ENCODE measurements around the gene SLC36A1.

Gene SLC36A1

DNA sequence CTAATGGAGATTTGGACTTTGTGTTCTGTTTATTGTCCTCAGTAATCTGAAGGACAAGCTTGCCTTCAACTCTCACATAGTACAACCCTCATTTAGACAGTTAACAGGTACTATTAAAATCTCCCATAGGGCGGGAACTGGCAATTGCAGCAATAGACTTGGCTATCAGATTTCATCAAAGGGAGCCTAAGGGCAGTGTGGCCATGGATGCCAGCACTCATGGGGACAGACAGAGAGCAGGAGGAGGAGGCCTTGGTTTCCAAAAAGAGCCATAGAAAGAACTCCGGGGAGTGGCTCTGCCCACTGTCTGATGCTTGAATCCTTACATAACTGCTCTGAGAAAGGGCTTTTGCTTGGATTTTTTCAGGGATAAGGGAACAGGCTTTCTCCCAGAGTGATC is 6.8 kb downstream of the SLC36A1 start:
- DNase-seq, result no peak

DNA sequence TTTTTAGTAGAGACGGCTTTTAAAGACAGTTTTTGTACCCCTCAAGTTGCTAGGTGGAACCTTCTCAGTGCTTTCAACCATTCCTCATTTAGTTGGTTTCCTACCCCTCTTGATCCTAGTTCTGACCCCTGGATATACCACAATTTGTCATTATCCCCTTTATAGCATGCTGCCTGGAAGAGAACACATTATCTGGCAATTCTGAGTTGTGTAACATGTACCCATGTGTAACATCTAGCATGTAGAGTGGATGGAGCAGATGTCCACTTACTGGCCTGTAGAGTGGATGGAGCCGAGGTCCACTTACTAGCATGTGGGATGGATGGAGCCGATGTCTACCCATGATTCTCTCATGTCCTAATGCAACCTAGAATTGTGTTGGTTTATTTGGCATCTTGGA is 7.5 kb downstream of the SLC36A1 start:
- DNase-seq, result no peak

DNA sequence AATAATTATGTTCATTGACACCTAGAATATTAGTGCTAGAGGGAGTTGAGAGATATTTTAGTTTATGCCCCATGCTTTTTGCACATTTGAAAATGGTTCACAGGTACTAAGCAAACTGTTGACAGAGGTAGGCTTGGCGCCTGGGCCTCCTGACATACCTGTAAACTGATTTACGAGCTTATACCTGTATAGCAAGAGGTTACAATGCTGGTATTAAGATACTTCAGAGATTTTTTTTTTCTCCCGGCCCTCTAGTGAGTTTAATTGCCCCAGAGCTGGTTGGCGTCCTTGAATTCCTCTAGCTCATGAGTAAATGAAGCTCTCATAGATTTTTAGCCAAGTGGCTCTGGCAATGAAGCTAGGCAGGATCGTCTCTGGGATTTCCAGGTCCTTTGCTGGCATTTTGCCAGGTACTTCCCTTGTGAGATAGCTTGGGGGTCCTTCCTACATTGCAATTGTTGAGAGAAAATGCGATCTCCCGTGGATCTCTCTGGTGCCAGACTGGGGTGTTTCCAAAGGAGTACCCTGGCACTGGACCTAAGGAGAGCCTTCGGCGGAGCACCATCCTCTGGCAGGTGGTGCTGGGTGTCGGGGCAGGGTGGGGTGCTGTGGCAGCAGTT is 9.0 kb downstream of the SLC36A1 start:
- DNase-seq, result no peak

DNA sequence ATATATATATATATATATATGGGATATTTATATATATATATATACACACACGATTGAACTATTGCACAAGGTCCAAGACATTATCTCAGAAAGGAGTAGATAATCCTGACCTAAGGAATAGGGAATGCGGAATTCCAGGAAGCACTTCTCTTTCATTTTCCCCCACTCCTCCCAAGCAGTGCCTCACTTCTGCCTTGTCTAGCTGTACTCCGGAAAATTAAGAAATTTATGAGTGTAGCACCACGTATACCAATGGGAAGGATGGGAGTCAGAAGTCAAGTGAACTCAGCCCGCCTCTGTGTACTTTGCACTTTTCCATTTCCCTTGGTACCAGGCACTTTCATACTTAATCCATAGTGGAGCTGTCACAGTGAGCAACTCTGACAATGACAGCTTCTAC is 10.9 kb downstream of the SLC36A1 start:
- no peak for DNase-seq

DNA sequence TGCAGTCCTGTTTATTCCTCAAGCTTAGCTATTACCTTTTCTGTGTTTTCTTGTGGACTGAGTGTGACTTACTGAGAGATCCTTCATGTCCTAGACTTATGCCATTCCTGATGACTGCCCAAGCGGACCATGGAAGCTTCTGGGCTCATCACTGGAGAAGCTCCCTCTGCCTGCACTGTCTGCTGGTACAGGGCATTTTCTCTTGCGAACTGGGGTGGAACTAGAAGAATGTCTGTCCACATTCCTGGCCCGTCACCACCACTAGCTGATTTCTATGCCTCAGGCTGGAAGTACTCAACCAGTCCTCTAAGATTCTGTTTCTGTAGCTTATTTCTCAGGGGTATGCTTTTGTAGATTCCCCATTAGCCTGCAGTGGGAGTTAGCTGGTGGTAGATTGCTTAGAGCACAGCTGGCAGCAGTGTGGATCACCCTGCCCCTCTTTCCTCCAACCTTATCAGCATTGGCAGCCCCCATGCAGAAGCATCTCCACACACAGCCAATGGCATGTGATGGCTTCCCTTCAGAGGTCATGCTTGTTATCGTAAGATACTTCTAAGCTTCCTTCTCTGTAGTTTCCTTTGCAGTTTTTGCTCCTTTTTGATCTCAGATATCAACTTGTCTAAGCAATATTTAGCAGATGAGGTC is 12.4 kb downstream of the SLC36A1 start:
- DNase-seq, result no peak

DNA sequence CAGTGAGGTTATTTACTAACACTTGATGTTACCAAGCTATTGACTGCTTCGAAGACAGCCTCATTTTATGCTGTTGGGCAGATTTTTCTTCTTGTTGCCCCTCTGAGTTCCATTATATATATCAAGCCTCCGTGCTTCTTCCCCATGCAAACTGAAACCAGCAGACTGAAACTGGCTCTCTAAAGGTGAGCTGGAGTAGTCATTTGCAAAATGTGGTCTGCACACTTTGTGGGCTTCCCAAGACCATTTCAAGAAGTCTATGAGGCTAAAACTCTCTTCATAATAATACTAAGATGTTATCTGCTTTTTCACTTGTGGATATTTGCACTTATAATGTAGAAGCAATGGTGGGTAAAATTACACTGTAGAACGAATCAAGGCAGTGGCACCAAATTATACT is 13.9 kb downstream of the SLC36A1 start:
- DNase-seq, result no peak

DNA sequence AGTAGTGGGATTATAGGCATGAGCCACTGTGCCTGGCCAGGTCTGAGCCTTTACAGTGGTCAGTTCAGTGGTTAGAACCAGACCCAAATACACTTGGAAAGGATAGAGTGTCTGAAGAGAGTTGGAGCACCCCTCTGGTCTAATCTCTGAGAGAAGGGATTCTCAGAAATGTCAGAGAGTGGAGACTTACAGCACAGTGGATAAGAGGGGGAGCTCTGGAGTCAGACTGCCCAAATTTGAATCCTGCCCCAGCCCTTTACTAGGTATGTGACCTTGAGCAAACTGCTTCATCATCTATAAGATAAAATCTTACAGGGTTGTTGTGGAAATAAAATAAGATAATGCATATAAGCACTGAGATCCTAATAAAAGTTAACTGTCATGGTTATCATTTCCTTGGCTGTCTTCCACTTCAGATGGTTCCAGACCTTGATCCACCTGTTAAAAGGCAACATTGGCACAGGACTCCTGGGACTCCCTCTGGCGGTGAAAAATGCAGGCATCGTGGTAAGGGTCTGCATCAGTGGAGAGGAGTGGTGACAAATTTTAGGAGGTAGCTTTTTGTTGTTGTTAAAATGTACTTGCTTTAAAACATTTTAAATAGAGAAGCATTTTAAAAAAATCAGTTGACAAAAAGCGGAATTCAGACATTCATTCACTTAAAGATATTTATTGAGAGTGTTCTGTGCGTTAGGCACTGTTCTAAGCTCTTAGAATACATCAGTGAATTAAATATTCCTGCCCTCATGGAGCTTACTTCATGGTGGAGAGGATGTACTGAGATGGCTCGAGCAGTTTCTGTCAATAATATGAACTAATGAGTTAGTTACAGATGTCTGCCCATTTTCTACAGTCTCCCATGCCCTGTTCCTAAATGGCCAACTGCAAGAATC is 16.0 kb downstream of the SLC36A1 start:
- no peak for DNase-seq

DNA sequence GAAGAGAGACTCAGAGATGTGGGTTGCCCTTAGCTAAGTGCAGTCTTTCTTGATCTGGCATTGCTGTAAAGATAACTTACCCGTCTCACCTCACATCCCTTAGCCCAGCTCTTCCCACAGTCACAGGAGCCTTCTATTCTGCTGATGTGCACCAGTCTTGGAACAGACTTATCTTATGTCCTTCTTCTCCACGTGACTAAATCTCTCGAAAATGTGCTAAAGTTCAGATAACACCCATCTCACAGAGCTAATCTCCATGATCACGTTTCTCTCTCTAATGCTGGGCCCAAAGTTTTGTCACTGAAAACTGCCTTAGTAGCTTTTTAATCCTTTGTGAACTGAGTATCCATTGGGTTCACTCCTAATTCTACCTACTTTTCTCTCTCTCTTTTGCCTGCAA is 16.7 kb downstream of the SLC36A1 start:
- DNase-seq, result no peak

DNA sequence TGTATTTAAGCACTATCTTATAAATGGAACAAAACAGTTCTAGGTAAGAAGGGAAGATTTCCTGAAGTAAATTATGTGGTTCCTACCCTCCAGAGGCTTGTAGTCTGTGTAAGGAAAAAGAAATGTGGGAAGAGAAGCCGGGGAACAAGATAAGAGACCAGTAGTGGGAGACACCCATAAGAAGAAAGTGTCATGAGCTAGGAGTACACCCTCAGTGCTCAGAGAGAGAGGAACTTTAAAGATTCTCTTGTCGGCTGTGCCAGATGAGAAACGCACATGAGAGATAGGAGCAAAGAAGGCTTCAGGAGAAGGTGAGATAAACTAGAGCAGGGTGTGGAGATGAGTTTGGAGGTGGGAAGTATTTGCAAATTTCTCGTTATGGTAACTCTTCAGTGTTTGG is 18.1 kb downstream of the SLC36A1 start:
- DNase-seq, result no peak

DNA sequence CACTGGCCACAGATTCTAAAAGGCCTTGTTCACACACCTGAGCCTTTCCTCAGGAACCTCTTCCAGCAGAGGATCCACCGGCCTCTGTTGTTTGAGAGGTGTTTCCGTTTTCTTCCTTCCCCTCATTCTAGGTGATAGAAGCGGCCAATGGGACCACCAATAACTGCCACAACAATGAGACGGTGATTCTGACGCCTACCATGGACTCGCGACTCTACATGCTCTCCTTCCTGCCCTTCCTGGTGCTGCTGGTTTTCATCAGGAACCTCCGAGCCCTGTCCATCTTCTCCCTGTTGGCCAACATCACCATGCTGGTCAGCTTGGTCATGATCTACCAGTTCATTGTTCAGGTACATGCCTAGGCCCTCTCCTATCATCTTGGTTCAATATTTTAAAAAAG is 20.2 kb downstream of the SLC36A1 start:
- DNase-seq, result no peak

DNA sequence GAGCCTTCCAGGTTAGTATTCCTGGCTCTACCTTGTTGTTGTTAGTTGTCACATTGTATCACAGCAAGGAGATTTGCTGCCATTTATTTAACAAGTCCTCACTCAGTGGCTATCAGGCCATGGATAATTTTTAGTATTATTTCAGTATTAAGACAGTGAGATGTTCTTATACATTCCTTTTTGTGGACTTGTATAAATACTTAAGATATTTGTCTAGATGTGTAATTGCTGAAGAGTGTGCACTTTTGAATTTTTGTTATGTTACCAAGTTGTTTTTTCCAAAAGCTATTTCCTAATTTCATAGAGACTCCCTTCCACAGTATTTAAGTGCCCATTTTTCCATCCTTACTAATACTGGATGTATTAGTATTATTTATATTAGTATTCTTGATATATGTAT is 22.0 kb downstream of the SLC36A1 start:
- no peak for DNase-seq

DNA sequence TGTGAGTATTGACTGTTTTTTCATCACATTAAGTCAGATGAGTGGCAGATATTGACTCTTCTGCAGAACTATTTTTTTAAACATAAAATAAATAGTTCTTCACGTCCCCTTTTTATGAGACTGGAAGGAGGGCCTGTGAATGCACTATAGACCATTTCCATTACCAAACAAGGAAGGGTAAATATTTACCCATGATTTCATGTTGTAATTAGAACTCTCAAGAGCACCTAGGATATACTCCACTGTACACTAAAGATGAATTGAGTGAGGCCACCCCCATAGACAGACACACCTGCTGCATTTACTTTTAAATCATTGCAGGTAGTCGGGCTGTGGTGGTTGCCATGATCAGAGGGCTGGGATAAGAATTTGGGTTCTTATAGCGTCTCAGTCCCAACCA is 22.6 kb downstream of the SLC36A1 start:
- DNase-seq, result peak; percentile 84

DNA sequence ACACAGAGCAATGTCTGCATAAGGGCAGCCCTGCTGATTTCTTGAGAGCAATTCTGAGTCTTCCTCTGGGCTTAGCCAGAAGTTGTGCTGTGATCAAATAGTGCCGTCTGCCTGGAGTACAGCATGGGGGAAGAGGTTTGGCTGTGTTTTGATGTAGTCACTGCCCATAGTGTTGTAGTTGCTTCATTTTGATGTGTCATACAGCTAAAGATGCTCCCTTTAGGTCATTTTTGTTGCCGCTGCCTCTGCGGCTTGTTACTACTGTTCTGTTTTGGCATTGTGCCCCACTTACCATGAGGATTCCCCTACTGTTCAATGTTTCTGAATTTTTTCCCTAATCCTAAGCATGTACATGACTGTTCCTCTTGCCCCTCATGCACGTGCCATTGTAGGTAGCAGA is 23.0 kb downstream of the SLC36A1 start:
- DNase-seq, result no peak

DNA sequence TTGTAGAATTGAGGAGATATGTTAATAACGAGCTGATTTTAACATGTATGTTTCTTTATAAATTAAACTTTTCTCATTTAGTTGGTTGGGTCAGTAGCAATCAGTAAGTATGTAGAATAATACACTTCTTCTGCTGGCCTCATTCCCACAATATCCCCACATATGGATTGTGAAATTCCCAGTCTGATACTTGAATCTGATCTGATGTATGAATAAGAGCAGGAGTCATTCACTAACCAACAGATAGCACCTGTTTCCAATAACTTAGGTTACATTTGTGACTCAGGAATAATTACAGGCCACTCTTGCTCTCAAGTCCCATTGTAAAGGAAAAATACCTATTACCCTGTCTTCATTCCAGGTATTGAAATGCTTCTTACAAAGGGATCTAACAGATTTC is 23.9 kb downstream of the SLC36A1 start:
- peak; percentile 46 for DNase-seq

DNA sequence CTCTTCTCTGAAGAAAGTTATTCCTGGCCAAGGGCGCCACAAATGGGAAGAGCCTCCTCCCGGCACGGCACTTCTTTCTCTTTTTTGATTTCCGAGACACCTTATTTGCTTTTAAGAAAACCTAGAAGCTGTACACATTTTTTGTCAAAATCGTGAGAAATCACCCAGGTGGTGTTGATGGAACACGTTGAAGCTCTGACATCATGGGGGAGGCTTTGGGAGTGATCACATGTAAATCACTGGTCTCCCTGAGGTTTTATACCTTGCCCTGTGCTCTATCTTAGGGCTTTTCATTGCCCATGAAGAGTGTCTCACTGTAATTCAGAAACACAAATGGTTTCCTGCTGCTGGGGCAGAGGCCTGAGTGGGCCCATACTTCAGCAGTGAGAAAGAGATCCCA is 27.4 kb downstream of the SLC36A1 start:
- DNase-seq, result no peak

DNA sequence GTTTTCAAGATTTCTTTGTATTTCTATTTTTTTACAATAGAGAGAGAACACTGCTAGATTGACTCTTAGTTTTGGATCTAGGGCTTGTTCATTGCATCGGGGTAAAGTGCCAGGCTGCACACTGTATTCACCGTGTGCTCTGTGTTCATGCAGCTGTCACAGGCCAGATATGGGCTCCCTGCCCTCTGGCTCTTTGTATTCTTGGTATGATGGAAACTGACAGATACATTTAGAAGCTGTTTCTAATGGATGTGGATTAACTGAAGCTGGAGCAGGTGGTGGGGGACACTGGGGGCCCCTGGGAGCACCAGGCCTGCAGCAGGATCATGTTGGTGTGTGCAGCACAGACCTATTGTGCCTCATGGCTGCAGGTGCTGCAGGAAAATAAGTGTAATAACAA is 28.0 kb downstream of the SLC36A1 start:
- no peak for DNase-seq

DNA sequence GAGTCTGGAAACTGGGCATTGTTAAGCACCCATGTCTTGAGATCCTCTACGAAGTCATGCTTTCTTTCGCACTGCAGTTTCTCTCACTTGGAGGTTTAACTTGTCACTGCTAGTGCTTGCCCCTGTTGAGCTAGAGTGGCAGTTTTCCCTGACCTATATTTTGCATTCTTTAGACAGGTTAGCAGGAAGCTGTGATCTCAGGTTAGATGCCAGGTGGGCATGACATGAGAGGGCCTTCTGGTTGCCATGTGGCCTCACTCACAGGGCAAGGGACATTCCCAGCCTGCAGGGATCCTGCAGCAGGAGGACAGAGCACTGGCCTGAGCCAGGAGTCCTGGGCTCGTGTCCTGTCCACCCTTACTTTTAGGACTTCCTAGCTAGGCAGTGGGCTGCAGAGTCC is 28.6 kb downstream of the SLC36A1 start:
- no peak for DNase-seq

DNA sequence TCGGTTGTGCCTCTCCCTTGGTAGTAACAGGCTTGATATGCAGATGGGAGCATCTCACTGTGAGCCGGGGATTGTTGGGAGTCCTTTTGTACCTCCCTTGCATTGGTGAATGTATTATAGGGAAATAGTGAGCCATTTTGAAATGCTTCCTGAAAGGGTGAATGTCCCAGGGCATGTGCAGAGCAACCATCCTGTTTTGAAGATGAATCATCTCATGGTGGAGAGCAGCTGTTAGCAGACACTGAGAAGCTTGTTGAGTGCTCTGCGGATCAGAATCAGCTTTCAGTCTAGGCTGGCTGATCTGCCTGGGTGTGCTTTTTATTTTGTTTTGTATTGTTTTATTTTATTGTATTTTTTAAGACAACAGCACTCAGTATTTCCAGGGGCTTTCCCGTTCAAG is 29.7 kb downstream of the SLC36A1 start:
- DNase-seq, result no peak

DNA sequence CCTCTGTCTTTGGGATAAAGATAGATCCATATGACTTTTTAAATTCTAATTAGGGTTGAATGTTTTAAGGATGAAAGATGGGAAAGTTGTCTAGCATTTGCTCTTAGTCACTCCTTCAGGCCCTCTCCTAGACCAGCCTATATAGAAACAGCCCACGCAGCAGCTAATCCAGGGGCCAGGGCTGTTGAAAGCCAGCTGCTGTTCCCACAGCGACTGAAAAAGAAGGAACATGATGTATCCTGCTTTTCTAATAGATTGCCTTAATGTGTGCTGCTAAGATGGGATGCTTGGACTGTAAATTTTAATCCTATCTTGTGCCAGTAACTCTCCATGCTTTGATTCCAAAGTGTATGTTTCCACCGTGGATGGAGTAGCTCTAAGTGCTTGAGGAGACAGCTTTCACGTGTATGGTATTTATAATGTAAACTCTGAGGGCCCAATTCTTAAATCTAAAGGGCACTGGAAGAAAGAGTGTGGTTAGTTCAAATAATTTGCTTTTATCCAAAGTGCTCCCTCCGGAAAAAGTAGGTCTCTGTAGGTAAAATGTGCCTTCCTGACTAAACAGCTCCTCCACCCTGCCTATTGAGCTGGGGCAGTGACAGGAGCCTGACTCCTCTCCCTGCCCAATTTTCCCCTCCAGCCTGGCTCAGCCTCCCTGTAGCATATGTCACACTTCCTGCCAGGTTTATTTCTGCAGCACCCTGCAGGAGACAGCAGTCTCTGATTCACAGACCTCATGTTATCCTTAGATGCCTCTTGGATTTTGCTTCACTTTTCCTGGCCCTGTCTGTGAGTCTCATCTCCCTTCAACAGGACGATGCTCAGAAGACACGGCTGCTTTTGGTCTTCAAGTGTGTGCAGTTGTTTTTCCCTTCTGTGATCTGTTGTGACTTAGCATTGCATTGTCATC is 33.2 kb downstream of the SLC36A1 start:
- DNase-seq, result no peak

DNA sequence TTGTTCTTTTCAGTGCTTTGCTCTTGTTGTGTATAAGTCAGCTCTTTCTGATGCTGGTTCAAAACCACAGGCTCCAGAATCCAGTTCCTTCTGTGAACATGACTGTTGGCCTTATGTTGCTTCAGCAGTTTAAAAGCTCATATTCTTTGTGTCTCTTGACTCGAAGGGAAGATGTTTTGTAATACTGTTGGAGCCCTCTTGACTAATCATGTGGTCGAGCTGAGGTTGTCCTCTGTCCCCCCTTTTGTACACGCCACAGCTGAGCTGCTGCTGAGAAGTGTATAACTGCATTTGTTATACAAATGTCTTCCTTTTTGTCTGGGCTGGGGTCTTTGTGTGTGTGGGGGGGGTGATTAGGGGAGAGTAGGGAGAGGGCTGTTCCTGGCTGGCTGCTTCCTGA is 35.8 kb downstream of the SLC36A1 start:
- DNase-seq, result no peak

DNA sequence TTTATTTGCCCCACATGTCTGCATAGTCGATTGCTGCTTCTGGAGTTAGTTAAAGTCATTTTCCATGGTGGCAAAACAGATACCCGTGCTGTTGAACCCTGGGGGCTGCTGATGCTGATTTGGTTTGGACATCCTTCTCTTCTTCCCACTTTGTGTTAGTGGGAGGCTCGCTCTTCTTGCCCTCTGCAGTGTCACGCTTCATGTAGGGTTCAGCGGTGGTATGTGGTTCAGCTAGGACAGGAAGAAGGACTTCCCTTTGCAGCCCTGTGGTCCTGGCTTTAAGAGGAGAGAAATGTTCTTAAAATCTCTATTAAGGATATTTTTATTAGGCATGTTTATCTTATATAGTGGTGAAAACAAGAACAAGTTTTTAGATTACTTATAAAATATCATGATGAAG is 36.2 kb downstream of the SLC36A1 start:
- no peak for DNase-seq

DNA sequence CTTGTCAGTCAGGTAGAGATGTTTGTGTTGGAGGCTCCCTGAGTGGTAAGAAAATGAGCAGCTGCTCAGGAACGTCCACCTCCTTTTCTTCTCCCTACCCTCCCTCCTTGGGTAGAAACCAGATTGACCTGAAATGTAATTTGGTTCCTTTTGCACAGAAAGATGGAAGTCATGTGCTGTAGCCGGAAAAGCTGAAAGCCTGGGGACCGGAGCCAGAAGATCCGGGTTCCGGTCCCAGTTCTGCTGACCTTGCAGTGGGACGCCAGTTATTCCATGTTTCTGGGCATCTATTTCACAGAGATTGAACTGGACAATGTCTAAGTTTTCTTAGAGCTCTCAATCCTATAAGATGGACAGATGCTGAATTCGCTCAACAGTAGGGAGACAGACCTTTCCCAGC is 40.1 kb downstream of the SLC36A1 start:
- DNase-seq, result no peak

DNA sequence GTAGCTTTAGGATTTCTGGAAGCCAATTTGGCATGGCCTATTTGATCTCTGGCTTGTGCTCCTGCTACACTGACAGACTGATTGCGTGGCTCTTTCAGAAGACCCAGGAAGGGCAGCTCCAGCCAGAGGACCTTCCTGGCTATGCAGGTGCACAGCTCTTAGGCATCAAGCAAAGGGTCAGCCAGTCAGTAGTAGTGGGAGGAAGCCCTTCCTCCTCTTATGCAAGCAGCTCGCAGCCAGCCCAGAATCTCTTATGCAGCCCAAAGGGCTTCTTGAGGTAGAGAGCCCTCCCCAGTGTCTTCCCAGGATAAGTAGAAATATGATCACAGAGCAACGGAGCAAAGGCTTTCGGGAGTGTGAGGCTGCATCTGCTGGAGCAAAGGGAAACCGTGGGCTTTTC is 43.2 kb downstream of the SLC36A1 start:
- no peak for DNase-seq
